Pons (tissue), 1 donor: ENCODE measurements around the gene IFT80.

Experiments
- DNase-seq: peaks from one replicate; pipeline ENCODE4 v3.0.0-alpha.2; 2016; ENCODE audit warnings: low spot score

IFT80 gene

DNA sequence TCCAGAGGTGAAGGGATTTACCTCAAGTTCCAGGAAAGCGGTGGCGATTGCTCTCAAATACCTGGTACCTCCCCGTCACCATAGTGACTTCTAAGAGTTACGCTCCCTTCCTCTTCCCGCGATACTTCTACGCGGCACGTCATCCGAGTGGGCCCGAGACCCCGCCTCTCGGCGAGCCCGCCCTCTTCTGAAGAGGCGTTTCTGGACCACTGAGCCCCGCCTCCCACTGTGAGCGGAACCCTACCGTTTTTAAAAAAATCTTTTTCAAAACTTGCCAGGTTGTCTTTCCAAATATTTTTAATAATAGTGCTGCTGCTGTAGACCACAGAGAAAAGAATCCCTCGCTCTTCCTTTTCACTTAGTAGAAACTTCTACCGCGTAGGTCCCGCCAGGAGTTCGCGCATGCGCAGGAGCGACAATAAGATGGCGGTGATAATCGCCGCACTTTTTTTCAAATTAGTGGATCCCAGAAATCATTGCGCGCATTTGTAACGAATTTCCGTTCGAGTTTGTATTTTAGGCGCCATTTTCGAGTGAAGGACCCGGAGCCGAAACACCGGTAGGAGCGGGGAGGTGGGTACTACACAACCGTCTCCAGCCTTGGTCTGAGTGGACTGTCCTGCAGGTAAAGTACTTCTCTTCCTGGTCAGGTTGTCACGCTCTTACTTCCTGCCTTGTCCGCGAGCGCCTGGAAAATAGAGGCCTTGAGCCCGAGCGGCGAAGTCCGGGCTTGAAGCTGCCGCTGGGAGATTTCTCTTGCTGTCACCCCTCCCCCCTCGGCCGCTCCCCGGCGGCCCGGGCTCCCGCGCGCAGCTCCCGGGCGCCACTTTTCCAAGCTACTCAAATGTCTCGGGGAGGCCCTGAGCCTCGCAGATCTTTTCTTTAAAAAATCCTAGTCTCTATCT is at the start of gene IFT80, which contains the start of gene SMC4:
IFT80 (minus strand) TSS at position 101 of the 905 bp plus-strand sequence. CDS start 14,625 bp downstream, outside the sequence.
SMC4 (plus strand) TSS at position 526 of the 905 bp plus-strand sequence. CDS start 1,177 bp downstream, outside the sequence.
- DNase-seq: peak; percentile 95

DNA sequence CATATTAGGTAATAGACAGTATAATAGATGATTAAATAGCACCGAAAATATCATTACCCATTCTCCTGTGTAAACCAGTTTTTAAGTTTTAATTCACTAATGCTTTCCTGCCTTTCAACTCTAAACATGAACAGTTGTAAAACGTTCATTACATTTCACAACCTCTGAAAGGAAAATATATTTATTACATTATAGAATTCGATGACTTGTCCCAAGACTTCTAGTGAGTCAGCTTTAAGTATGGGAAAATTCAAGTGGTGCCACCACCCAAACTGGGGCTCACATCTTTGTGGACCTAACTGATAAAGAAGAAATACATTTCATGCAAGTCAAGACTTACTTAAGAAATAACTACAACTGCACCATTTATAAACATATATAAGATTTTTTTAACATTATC is 48.5 kb upstream of the IFT80 start:
- DNase-seq: no peak

DNA sequence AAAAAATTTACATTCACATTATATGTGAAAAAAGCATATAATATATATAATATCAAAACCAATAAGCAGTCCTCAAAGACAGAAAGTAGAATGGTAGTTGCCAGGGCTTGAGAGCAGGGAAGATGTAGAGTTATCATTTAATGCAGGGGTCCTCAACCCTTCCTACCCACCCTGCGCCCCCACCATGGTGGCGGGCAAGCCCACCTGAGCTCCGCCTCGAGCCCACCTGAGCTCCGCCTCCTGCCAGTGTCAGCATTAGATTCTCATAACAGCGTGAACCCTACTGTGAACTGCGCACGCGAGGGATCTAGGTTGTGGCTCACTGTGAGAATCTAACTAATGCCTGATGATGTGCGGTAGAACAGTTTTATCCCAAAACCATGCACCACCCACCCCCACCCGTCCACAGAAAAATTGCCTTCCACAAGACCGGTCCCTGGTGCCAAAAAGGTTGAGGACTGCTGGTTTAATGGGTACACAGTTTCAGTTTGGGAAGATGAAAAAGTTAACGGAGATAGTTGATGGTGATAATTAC is 47.6 kb upstream of the IFT80 start:
- DNase-seq: no peak

DNA sequence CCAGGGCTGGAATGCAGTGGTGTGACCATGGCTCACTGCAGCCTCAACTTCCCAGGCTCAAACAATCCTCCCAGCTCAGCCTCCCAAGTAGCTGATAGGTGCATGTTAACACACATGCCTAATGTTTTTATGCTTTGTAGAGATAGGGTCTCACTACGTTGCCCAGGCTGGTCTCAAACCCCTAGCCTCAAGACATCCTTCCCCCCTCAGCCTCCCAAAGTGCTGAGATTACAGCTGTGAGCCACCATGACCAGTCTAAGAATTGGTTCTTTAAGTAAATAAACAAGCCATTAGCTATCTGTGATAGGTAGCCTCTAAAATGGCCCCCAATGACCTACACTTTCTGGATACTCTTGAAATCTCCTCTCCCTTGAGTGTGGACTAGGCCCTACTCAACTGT is 46.8 kb upstream of the IFT80 start:
- no peak for DNase-seq

DNA sequence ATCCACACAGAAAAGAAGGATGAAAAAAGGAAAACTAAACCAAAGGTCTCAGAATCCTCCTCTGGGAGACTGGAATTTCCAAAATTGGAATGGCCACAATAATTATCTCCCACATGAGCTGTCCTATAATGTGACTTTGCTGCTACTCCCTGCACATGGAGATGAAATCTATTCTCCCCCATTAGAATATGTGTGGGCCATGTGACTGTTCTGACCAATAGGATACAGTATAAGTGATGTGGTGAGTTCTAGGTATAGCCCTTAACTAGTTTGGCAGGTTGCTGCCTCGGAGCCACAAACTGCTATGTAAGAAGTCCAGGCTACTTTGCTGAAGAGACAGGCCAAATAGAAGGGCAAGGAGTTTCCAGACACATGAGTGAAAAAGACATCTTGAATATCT is 45.4 kb upstream of the IFT80 start:
- DNase-seq: no peak

DNA sequence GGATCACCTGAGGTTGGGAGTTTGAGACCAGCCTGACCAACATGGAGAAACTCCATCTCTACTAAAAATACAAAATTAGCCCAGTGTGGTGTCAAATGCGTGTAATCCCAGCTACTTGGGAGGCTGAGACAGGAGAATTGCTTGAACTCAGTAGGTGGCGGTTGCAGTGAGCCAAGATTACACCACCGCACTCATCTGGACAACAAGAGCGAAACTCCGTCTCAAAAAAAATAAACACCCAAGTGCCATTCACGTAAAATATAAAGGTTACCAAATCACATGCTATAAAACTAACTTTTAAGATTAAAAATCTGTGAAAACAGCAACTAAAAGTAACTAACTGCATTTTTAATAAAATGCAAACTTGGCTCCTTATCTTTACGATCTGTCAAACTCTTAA is 41.7 kb upstream of the IFT80 start:
- DNase-seq: no peak

DNA sequence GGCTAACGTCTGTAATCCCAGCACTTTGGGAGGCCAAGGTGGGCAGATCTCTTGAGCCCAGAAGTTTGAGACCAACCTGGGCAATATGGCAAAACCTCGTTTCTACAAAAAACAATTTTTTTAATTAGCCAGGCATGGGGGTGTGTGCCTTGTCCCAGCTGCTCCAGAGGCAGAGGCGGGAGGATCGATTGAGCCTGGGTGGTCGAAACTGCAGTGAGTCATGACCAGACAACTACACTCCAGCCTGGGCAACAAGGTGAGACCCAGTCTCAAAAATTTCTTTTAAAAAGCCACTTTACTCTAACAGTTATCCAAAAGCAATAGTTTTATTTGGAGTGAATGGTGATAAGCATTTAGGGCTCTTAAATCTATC is 38.0 kb upstream of the IFT80 start:
- no peak for DNase-seq

DNA sequence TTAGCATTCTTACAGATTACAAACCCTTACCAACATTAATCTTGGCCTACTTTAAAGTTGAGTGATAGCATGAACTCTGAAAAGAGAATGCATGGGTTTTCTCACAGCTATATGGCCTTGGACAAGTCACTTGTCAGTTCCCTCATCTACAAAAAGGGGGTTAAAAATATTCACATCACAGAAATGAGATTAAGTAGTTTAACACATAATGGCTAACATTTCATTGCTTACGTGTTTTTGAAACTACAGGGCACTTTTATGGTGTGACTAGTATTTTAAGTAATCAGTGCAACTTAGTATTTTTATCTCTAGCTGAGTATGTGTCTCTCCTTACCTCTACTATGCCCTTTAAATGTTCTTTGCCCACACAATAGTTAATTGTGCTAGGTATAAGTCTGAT is 36.7 kb upstream of the IFT80 start:
- no peak for DNase-seq

DNA sequence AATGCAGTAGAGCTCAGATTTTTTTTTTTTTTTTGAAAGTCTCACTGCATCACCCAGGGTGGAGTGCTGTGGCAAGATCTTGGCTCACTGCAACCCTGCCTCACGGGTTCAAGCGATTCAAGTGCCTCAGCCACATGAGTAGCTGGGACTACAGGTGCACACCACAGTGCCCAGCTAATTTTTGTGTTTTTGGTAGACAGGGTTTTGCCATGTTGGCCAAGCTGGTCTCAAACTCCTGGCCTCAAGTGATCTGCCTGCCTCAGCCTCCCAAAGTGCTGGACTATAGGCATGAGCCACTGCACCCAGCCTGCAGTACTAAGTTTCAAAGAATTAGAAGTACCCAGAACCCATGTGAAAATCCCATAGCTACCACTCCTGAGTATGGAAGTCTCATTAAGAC is 36.1 kb upstream of the IFT80 start:
- no peak for DNase-seq

DNA sequence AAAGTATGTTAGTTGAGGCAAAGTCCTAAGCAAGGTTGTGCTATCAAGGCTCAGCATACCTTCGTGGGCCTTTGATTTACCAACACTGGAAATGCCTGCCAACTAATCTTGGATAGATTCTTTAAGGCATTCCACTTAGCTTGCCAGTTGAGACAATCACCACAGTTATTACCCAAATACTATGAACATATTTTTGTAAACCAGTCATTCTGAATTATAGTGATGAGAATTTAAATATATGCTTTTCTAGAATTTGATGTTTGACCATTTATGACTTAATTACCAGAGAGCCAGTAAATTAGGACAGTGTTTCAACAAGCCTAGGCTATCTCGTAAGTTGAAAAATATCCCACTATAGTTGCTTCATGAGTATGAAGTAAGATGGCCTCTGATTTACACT is 35.0 kb upstream of the IFT80 start:
- DNase-seq: no peak

DNA sequence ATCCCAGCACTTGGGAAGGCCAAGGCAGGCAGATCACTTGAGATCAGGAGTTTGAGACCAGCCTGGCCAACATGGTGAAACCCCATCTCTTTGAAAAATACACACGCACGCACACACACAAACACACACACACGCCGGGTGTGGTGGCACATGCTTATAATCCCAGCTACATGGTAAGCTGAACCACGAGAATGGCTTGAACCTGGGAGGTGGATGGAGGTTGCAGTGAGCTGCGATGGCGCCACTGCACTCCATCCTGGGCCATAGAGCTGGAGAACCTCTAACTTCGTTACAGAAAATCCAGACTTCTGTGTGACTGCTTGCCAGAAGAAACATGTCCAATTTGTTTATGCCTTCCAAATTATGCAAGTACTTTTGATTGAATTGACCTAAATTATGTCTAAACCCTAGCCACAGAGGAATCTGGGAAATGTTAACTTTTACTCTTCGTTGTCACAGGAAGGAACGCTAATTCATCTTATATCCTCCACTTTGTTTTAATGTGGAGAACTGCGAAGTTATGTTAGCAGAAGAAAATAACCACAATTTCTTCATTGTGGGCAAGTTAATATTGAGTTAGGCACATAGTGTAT is 28.9 kb upstream of the IFT80 start:
- no peak for DNase-seq

DNA sequence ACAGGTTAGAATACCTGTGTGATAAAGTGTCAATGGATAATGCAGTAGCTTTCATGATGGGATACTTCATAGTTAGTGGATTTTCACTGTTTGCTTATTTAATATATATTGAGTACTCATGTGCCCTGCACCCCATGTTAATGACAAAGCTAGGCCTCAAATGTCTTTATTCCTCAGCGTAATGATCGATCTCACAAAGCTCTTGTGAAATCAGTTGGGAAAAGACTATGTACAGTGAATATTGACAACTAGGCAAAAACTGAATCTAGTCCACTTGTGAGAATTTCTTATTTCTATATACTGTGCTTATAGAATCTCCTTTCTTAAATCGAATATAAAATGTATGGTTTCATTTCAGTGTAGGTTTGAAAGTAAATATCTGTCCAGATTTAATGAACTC is 18.3 kb upstream of the IFT80 start:
- DNase-seq: no peak

DNA sequence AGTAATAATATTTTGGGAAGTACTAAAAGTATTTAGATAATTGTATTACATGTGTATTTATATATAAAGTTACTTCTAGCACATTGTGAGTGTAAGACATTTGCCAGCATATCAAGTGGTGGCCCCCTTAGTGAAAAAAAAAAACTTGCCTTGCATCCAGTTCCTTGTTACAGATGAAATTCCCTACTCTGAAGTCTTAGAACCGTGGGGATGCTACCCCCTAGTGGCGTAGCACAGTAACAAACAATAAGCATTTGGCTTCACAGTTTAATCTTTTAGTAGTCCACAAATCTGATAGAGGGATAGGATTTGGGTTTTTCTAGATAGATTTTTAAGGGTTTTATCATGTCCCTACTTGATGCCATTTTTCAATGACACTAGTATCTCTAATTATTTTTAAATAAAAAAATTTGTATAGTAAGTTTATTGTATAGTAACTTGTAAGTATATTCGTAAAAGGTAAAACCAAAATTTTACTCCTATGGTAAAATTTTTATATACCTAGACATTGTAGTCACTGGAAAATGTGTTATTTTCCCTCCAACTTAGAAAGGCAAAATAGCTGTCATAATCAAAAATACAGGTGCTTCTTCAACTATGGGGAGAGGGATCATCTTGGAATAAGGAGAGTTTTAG is 14.7 kb upstream of the IFT80 start:
- DNase-seq: peak; percentile 89

DNA sequence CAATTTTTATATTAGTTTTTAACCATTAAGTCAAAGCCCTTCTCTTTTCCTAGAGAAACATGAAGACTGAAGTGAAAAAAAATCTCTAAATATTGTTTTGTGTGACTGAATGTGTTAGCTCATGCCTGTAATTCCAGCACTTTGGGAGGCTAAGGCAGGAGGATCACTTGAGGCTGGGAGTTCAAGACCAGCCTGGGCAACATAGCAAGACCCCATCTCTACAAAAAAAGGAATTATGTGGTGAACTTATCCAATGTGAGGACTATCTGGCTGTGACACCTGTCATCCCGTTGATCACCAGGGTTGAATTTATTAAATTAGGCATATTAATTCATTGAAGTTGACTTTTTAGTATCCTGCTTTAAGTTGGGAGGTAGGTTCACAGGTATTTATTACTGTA is 13.5 kb upstream of the IFT80 start:
- DNase-seq: no peak

DNA sequence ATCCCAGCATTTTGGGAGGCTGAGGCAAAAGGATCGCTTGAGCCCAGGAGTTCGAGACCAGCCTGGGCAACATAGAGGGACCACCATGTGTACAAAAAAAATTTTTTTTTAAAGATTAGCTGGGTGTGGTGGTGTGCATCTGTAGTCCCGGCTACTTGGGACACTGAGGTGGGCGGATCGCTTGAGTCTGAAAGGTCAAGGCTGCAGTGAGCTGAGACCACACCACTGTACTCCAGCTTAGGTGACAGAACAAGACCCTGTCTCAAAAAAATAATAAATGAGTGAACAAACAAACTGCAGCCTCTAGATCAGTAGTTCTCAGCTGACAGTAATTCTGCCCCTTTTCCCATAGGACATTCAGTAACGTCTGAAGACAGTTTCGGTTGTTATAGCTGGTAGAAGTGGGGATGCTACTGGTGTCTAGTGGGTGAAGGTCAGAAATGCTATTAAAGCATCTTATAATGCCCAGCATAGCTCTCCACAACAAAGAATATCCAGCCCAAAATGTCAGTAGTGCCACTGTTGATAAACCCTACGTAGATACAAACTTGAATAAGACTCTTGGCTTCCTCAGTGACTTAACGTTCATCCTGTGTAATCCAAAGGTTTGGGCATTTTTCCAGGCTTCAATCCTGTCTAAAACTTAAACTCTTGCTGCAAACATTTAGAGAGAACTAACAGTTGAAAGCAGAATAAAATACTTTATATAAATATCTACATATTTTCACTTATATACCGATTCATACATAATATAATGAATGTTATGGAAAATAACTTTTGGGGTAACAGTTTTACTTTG is 11.0 kb upstream of the IFT80 start:
- DNase-seq: no peak

DNA sequence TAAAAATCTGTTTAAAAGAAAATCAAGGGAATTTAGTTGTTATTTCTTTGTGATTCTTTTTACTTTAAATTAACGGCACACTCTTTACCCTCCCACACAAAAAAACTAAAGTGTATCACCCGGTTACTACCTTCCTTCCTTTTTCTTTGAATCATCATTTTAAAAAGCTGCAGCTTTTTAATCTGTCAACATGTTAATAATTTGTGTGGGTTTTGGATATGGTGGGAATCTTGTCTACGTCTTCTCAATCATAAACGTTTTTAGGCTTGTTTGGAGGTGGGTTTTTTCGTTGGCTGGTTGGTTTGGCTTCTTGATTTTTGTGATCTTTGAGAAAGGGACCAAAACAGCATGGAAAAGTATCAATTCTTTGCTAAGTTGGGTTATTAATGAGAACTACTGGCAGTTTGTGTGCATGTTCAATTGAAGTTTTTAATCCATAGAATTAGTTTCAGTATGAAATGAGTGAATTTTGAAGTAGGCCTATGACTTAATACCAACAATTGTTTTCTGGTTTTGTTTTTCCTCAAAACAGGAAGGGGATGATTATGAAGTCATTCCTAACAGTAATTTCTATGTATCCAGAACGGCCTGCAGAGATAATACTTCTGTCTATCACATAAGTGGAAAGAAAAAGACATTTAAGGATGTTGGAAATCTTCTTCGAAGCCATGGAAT is 4.9 kb upstream of the IFT80 start:
- no peak for DNase-seq

DNA sequence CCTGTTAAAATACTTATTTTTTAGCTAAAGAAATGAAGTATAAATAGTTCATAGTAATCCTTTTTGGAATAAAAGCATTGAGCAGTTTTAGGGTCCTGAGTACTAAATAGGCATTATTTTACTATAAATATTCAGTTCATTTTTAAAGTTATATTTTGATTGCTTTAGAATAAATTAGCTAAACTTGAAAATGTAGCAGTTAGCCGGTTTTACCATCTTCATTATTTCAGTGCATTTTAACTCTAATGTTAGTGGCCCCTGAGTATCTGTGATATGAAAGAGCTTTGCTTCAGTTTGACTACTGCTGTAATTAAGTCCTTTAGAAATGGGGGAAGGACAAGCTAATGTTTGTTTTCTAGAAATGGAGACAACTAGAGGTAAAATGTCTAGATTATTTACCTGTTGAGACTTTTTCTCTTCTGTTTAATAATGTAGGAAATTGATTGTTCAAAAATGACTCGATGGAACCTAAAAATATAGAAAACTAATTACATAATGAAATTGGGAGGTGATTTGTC is 4.1 kb upstream of the IFT80 start:
- no peak for DNase-seq

DNA sequence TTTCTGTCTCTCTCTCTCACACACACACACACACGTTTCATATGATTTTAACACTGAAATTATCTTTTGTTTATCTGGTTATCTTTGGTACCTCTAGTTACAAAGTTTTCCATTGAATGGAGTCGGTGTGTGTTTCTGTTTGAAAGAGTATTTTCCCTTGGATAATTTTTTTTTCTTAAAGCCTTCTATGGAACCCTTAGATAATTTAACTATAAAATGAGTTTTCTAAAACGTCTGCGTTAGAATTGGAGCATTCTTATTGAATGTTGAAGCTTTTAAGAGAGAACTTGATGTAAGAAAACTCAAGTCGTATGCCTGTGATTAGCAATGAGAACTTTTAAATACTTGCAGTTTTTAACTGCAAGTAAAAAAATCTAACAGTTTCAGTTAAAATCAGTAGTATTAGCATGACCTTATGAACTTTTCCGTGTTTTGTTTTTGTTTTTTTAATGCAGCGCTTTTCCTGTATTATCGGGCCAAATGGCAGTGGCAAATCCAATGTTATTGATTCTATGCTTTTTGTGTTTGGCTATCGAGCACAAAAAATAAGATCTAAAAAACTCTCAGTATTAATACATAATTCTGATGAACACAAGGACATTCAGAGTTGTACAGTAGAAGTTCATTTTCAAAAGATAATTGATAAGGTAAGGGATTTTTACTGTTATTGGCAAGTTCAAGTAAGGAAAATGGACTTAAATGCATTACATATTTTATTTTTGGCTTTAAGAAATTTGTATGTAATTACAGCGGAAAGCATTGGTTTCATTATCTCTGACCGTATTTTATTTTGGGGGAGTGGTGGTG is 3.4 kb upstream of the IFT80 start:
- no peak for DNase-seq

DNA sequence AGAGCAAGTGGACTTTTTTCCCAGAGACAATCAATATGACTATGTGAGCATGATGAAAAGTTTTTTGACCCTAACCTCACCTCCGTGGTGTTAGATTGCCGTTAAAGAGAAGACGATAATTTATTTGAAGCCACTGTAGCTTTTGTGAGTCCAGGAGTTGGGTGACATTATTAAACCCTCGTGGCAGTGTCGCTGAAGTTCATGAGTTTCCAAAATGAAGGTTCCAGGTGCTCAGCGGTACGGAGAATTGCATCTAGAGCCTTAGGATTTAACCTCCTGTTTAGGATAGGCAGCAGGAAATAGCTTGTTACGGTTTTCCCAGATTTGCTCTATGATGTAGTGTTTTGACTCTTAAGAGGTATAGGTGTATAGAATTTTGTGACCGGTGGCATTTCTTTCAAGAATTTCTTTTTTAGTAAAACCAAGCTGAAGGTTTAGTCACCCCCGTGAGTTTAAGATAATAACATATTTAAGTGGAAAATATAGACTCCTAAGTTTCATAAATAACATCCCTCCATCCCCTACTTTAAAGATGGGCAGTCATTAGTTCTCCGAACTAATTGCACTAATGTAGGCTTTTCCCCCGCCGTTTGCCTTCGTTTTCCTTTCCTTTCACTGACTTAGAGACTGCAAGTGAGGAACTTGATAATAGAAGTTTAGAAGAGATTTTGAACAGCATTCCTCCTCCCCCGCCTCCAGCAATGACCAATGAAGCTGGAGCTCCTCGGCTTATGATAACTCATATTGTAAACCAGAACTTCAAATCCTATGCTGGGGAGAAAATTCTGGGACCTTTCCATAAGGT is 2.5 kb upstream of the IFT80 start:
- no peak for DNase-seq
